ENCODE measurements around the gene PIK3CB.
A peak's percentile ranks its signal among the peaks of the same experiment; 100 is the strongest.
"Not testable (repeated sequence)": the region's sequence is repeated elsewhere in the genome, so short reads cannot be mapped to it uniquely, and the experiment has no call there.

PIK3CB gene

DNA sequence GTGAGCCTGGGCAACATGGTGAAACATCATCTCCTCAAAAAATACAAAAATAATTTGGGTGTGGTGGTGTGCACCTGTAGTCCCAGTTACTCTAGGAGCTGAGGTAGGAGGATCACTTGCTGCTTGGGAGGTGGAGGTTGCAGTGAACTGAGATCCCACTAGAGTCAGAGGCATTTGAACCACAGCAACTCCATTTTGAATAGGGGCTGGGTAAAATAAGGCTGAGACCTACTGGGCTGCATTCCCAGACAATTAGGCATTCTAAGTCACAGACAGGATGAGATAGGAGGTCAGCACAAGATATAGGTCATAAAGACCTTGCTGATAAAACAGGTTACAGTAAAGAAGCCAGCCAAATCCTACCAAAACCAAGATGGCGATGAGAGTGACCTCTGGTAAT is 12.1 kb upstream of the PIK3CB start:
- DNase-seq (ENCODE audit: low spot score): not testable (repeated sequence)

DNA sequence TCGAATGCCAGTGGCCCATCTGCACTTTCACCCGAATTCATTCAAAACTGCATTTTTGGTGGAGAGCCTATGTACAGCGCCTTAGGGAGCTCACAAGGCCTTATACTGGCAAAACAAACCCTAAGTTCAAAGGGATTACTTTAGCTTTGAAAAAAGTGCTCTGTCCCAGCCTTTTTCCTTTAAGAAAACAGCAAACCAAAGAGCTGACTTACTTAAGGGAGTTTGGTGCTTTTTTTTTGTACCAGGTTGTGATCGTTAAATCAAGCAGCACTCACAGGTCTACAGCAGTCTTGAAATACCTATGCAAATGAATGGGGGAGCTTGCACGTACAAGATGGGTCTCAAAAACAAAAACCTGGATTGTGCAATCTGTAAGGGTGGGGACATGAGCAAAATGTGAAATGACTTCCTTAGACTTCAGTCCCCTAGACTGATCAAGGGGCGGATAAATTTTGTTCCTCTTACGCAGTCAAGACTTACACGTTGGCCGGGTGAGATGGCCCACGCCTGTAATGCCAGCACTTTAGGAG is 11.6 kb upstream of the PIK3CB start:
- no peak for DNase-seq (ENCODE audit: low spot score)

DNA sequence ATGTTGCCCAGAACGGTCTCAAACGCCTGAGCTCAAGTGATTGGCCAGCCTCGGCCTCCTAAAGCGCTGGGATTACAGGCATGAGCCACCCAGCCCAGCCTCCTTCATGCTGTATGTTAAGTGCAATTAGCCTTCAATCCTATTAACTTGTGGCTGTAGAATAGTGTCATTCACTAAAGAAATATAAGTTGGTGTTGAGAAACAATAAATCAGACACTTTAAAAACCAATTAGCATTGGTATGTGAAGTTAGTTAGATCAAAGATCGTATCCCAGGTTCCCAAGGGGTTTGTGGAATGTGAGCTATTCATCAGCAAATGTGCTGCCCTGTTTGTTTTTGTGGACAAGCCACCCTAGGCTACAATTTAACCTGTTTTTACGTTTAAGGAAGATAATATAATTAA is 11.0 kb upstream of the PIK3CB start:
- DNase-seq (ENCODE audit: low spot score): no peak

DNA sequence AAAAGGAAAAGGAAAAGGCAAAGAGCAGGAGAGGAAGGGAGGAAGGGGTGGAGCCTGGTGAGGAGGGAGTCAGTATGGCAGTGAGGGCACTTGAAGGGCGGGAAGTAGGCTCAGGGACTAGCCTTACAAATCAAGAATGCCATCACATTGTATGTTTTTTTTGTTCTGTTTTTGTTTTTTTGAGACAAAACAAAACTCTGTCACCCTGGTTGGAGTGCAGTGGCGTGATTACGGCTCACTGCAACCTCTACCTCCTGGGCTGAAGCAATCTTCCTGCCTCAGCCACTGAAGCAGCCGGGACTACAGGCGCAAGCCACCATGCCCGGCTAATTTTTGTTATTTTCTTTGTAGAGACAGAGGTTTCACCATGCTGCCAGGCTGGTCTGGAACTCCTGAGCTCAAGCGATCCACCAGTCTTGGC is 10.5 kb upstream of the PIK3CB start:
- no peak for DNase-seq (ENCODE audit: low spot score)

DNA sequence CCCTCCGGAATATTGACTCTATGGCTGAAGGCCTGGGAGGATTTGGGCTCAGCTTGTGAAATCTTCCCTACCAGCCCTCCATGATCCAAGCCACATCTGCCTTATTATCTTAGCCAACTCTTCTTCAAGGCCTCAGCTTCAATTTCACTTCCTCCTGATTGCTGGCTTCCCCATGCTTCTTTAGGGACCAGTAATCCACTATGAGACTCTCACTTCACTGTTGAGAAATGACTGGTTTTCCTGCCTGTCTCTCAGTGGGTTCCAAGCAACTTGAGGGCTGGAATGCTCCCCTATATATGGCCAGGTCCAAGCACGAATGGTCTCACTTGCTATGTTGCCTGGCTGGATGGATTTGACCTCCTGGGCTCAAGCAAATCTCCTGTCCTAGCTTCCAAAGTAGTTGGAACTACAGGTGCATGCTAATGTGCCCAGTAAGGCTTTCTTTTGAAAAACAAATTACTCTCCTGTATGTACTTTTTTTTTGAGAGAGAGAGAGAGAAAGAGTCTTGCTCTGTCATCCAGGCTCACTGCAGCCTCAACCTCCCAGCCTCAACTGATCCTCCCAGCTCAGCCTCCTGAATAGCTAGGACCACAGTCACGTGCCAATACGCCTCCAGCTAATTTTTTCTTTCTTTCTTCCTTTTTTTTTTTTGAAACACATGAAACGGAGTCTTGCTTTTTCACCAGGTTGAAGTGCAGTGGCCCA is 7.9 kb upstream of the PIK3CB start:
- DNase-seq (ENCODE audit: low spot score): no peak

DNA sequence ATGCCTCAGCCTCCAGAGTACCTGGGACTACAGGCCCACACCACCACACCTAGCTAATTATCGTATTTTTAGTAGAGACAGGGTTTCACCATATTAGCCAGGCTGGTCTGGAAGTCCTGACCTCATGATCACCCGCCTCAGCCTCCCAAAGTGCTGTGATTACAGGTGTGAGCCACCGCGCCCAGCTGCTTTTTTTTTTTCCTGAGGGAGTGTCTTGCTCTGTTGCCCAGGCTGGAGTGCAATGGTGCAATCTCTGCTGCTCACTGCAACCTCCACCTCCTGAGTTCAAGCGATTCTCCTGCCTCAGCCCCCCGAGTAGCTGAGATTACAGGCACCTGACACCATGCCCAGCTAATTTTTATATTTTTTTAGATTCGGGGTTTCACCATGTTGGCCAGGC is 3.7 kb upstream of the PIK3CB start:
- DNase-seq (ENCODE audit: low spot score): not testable (repeated sequence)

DNA sequence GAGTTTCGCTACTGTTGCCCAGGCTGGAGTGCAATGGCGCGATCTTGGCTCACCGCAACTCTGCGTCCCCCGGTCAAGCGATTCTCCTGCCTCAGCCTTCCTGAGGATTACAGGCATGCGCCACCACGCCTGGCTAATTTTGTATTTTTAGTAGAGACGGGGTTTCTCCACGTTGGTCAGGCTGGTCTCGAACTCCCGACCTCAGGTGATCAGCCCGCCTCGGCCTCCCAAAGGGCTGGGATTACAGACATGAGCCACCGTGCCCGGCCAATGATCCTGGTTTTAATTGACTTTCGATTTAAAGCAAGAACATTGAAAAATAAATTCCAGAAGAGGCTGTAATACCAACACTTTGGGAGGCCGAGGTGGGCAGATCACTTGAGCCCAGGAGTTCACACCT is 1.1 kb upstream of the PIK3CB start:
- not testable (repeated sequence) for DNase-seq (ENCODE audit: low spot score)

DNA sequence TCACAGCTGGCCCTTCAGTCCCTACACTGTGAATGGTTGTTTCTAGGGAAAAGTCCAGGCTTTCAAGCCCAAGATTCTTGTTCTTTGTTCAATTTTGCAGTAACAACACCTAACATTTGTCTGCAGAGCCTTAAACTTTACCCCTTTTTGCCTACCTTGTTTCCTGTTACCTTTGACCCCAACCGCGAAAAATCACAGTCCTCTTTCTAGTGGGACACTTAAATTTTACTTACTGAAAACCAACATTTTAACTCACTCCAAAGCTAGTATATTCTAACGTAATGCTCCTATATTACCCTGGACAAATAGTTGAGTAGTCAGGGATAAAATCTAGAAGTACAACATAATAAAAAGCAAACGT is 649 bp upstream of the PIK3CB start:
- no peak for DNase-seq (ENCODE audit: low spot score)

DNA sequence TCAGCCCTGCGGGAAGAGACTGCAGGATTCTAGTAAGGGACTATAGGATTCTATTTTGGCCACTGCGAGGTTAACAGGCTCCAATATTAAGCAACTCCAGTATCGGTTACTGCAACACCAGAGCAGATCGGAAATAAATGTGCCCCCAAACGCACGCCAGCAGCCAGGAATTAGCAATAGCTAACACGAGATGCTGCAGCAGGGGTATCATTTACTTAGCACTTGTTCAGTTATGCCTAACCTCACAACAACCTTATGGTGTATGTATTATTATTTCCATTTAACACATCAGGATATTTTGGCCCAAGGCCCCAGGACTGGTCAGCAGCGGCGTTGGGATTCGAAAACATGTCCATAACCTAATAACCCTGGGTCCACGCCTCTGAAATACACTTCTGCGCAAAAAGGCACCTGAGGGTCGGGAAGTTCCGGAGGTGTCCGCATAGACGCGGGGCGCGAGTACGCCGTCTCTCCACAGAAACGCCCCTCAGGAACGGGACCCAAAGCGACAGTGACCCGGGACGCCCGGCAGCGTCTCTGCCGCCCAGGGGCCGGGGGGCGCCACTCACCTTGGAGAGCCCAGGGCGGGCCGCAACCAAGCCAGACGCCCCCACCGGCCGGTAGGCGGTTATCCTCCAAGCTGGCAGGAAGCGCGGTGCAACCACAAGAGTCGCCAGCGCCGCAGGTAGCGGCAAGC is 681 bp downstream of the PIK3CB start:
- DNase-seq (ENCODE audit: low spot score): no peak

DNA sequence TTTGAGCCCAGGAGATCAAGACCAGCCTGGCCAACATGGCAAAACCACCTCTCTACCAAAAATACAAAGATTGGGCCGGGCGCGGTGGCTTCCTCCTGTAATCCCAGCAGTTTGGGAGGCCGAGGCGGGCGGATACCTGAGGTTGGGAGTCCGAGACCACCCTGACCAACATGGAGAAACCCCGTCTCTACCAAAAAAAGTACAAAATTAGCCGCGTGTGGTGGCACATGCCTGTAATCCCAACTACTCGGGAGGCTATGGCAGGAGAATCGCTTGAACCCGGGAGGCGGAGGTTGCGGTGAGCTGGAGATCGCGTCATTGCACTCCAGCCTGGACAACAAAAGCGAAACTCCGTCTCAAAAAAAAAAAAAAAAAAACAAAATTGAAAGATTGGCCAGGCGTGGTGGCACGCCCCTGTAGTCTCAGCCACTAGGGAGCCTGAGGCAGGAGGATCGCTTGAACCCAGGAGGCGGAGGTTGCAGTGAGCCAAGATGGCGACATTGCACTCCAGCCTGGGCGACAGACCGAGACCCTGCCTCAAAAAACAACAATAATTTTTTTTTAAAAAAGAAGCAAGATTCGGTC is 2.2 kb downstream of the PIK3CB start:
- not testable (repeated sequence) for DNase-seq (ENCODE audit: low spot score)

DNA sequence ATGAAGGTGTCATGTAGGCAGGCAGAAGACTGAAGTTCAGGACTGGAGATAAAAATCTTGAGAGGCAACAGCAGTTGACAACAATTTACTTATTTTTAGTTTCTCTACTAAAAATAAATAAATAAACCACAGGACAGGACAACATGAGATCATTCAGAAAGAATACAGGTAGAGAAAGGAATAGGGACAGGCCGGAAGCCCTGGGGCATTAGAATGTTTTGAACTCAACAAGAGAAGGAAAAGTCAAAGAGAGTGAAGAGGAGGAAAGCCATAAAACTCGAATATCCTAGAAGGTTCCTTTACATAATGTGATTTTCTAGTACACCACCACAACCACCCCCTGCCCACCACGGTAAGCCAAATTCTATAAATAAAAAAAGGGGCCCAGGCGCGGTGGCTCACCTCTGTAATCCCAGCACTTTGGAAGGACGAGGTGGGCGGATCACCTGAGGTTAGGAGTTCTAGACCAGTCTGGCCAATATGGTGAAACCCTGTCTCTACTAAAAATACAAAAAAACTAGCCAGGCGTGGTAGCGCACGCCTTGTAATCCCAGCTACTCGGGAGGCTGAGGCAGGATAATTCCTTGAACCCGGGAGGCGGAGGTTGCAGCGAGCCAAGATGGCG is 4.7 kb downstream of the PIK3CB start:
- no peak for DNase-seq (ENCODE audit: low spot score)

DNA sequence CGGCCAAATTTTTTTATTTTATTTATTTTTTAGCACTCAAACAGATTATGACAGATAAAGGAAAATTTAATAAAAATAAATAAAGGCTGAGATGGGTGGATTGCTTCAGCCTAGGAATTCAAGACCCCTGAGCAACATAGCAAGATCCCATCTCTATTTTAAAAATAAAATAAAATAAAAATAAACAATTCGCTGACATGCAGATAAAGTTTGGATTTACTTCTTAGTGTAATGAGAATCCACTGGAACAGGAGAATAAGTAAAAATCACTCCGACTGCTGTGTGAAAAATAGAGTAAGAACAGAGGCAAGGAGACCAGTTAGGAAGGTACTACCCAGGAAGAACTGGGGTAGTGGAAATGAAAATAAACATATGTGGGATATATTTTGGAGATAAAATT is 5.6 kb downstream of the PIK3CB start:
- no peak for DNase-seq (ENCODE audit: low spot score)

DNA sequence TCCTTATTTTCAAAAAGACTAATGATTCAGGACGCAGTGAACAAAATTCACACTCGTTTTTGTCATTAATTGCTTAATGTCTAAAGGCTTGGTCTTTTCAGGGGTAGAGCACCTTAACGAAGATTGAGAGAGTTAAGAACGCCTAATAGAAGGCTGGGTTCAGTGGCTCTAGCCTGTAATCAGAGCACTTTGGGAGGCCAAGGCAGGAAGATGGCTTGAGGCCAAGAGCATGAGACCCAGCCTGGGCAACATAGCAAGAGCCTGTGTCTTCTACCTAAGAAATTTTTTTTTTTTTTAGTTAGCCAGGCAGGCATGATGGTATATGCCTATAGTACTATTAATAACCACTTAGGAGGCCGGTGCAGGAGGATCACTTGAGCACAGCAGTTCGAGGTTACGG is 7.5 kb downstream of the PIK3CB start:
- DNase-seq (ENCODE audit: low spot score): no peak

DNA sequence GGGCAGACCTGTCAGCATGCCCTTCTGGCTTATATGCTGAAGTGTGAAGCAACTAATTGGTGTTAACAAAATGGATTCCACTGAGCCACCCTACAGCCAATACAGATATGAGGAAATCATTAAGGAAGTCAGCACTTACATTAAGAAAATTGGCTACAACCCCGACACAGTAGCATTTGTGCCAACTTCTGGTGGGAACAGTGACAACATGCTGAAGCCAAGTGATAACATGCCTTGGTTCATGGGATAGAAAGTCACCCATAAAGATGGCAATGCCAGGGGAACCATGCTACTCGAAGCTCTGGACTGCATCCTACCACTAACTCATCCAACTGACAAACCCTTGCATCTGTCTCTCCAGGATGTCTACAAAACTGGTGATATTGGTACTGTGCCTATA is 9.4 kb downstream of the PIK3CB start:
- DNase-seq (ENCODE audit: low spot score): no peak

DNA sequence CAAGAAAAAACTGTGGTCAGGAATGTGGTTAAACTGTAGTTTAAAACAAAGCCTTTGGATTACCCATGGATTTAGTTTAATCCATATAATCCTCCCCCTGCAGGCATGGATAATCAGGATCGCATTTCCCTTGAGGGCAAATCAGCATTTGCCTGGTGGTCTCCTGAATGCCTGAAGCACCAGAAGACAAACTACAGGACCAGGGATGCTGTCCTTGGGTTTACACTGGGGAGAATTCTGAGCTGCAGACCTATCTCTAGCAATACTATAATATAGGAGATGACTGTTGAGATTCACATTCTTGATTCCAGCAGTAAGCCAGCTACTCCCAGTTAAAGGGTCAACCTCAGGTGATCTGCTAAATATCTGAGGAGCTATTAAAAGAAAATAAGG is 10.6 kb downstream of the PIK3CB start:
- peak; percentile 58 for DNase-seq (ENCODE audit: low spot score)

DNA sequence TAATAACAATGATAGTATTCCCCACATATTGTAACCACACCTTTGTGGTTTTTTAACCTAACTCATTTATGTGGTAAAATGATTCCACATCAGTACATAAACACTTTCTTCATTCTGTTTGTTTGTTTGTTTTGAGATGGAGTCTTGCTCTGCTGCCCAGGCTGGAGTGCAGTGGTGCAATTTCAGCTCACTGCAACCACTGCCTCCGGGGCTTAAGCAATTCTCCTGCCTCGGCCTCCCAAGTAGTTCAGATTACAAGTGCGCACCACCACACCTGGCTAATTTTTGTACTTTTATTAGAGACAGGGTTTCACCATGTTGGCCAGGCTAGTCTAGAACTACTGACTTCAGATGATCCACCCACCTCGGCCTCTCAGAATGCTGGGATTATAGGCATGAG is 14.3 kb downstream of the PIK3CB start:
- DNase-seq (ENCODE audit: low spot score): not testable (repeated sequence)

DNA sequence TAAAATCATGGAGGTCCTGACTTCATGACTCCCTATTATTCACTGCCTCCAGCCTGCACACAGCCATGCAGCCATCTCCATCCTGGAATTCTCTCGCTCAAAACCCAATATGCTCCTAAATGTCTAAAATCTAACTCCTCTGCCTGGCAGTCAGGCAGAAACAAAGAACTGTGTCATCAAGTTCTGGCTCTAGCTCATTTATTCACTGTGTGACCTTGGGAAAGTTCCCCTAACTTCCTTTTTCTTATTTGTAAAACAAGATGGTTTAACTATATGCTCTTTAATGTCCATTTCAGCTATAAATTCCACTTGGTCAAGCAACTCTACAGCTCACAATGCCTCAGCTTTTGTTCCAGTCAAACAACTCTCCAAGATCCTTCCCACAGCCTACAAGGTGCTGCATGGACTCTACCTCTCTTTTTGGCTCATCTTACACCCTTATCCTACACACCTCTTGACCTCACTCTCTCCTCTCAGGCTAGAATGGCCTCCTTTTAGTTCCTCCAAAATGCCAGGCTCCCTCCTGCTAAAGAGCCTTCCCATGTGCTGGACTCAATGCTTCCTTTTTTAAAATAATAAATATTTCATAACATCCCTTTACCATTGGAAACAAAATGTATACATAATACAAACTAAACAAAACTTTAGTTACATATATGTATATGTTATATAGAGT is 16.4 kb downstream of the PIK3CB start:
- DNase-seq (ENCODE audit: low spot score): no peak

DNA sequence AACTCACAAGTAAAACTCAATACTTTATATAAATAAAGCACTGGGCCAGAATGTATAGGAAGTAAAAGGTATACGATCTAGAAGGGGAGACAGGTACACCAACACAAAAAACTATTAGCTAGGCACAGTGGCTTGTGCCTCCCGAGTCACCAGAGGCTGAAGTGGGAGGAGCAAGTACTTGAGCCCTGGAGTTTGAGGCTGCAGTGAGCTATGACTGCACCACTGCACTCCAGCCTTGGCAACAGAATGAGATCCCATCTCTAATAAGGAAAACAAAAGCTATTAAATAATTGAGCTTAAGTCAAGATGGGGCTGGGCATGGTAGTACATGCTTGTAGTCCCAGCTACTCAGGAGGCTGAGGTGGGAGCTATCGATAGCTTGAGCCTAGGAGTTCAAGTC is 17.0 kb downstream of the PIK3CB start:
- DNase-seq (ENCODE audit: low spot score): no peak

DNA sequence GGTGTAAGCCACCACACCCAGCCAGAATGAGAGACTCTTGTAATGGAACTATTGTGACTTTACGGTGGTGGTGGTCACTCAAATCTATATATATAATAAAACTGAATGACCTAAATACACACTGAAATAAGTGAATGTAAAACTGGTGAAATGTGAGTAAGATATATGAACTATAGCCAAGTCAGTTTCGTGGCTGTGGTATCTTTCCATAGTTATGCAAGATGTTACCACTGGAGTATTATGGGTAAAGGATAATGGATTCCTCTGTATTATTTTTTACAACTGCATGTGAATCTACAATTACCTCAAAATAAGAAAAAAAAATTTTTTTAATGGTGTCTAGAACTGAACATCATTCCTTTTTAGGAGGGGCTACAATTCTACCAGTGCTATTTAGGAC is 21.9 kb downstream of the PIK3CB start:
- DNase-seq (ENCODE audit: low spot score): no peak

DNA sequence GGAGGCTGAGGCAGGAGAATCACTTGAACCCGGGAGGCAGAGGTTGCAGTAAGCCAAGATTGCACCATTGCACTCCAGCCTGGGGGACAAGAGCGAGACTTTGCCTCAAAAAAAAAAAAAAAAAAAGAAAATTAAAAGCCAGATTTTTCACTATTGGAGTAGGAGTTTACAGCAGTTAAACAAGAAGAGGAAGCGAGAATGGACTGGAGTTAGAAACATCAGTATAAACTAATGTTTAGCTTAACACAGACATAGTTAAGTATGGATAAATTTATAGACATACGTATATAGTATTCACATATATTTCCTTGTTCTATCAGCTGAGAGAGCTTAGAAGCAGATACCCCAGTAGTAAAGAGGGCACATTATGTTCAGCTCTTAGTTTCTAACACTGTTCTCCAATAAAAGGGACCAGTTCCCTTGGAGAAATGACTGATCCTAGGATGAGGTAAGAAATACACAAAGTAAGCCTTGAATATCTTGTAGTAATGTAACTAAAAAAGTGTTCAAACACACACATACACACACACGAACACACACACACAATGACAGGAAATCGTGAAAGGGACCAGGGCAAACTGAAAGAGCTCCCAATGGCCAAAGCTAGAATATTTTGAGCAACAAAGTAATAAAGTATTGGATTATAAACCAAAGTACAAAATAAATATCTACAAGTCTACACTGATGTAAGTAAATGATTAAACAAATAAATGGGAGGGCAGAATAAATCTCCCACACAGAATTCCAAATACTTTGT is 25.1 kb downstream of the PIK3CB start:
- no peak for DNase-seq (ENCODE audit: low spot score)

DNA sequence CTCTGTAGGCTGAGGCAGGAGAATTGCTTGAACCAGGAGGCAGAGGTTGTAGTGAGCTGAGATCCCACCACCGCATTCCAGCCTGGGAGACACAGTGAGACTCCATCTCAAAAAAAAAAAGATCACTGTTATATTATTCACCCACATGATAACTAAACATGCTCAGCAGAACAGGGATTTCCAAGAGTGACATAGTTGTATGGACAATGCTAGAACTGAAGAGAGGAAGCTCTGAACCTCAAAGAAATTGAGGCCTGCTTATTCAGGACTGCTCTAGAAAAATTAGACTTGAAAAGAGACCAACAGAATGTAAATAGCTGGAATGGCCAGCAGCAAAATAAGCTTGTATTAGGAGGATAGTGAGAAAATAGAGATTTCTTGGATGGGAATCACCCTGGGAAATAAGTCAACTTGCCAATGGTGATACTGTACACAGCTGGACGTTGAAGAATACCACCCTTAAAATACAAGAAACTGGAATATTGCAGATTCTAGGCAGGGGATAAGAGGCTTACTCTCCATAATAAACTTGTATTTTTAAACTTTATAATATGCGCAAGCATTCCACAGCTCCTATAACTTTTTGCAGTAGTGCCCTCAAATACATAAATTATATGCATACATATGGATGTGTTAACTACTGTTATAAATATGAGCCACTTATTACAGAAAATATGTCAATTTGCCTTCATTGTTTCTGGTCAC is 28.2 kb downstream of the PIK3CB start:
- DNase-seq (ENCODE audit: low spot score): no peak

Measured in ecto neural progenitor cell (in vitro differentiated cells).